HCT116 (cell line): ENCODE data around the gene SLC5A12. TPM values are rescaled to one million over a fixed set of nuclear protein-coding genes. Genes with fewer than 3 reads are reported as not detected.

Experiments
- ATAC-seq: fragments of 200-7000 bp; cut with Tn5 transposase; 2 replicates; pipeline ENCODE4 v1.9.1; 2020; ENCODE audit warnings: mild to moderate bottlenecking, moderate library complexity
- BruUV-seq: library from RNA; stranded (reverse); fragments of 400-500 nt; replicated peaks from 2 replicates; lab custom pipeline; 2021; lab: Mats Ljungman, UMichigan
- CTCF ChIA-PET: fragments of 300-600 bp; sonication (Branson Sonifier 250); formaldehyde crosslinking; loops from one replicate; lab custom pipeline; 2021; ENCODE audit warnings: antibody characterized with exemption; lab: Charles Lee
- POLR2A ChIA-PET: fragments of 300-600, 350-600 bp; sonication (Branson Sonifier 250); formaldehyde crosslinking; loops from one replicate; lab custom pipeline; 2021; ENCODE audit warnings: antibody characterized with exemption; lab: Charles Lee
- RAD21 ChIA-PET, 2 experiments: fragments of 300-600 bp; sonication (Branson Sonifier 250); formaldehyde crosslinking; loops; one replicate each; lab custom pipeline; 2023; ENCODE audit warnings: low total read pairs in 2 of 2; ENCODE audit not compliant: uncharacterized antibody in 2 of 2, unreplicated experiment in 2 of 2, low non-redundant PET in 1 of 2; lab: Charles Lee
- DNase-seq: peaks from one replicate; pipeline ENCODE4 v3.0.0-alpha.2; 2010; ENCODE audit warnings: low read depth, low spot score
- H2AFZ ChIP-seq: fragments of 200-600 bp; shearing (Covaris generic), sonication (generic); 2 replicates; pipeline ENCODE4 v1.6.1; 2017; ENCODE audit warnings: low read depth, mixed run types, mixed read lengths, antibody characterized with exemption, low read length; ENCODE audit not compliant: poor library complexity, severe bottlenecking
- H3K27ac ChIP-seq: 2 replicates; pipeline ENCODE4 v1.5.1; 2012; ENCODE audit warnings: low read depth, low read length
- H3K27me3 ChIP-seq: fragments of 200-600 bp; sonication (generic); 2 replicates; pipeline ENCODE4 v1.6.1; 2016; ENCODE audit warnings: mixed run types, low read length, mixed read lengths; ENCODE audit not compliant: insufficient read depth
- H3K36me3 ChIP-seq, 2 experiments: fragments of 200-500 bp in 1 of 2; fragments of 200-600 bp in 1 of 2; sonication (Bioruptor generic) in 1 of 2; sonication (generic) in 1 of 2; 2 replicates each; pipeline versions ENCODE4 v1.5.1 to v1.6.1; 2014 to 2016; ENCODE audit warnings: low read length in 2 of 2, inconsistent platforms in 1 of 2, mixed read lengths in 1 of 2, mixed run types in 1 of 2; ENCODE audit not compliant: insufficient read depth in 2 of 2, control insufficient read depth in 1 of 2
- H3K4me1 ChIP-seq, 2 experiments: fragments of 200-600 bp in 1 of 2; sonication (generic) in 1 of 2; 2 replicates each; pipeline versions ENCODE4 v1.5.1 to v1.6.1; 2012 to 2017; ENCODE audit warnings: low read length in 2 of 2, inconsistent platforms in 1 of 2, mild to moderate bottlenecking in 1 of 2, mixed read lengths in 1 of 2, mixed run types in 1 of 2, moderate library complexity in 1 of 2; ENCODE audit not compliant: insufficient read depth in 2 of 2, control insufficient read depth in 1 of 2
- H3K4me2 ChIP-seq: fragments of 200-600 bp; sonication (generic); 2 replicates; pipeline ENCODE4 v1.6.1; 2017; ENCODE audit warnings: mixed run types, low read length, mixed read lengths
- H3K4me3 ChIP-seq, 2 experiments: fragments of 200-600 bp in 1 of 2; sonication (generic) in 1 of 2; replicated peaks in 1 of 2; 2 replicates each; pipeline ENCODE4 v1.5.1; 2011 to 2016; ENCODE audit warnings: low read length in 2 of 2, control low read depth in 1 of 2, low read depth in 1 of 2, mild to moderate bottlenecking in 1 of 2, mixed read lengths in 1 of 2, mixed run types in 1 of 2
- H3K79me2 ChIP-seq: fragments of 200-600 bp; sonication (generic); 2 replicates; pipeline ENCODE4 v1.6.1; 2017; ENCODE audit warnings: mild to moderate bottlenecking, mixed run types, low read length, moderate library complexity, mixed read lengths; ENCODE audit not compliant: insufficient read depth
- H3K9ac ChIP-seq: fragments of 200-600 bp; sonication (generic); 2 replicates; pipeline ENCODE4 v1.6.1; 2016; ENCODE audit warnings: low read length, mixed read lengths
- H3K9me2 ChIP-seq: fragments of 200-600 bp; sonication (generic), shearing (Covaris generic); 2 replicates; pipeline ENCODE4 v1.6.1; 2017; ENCODE audit warnings: mixed run types, mild to moderate bottlenecking, moderate library complexity; ENCODE audit not compliant: insufficient read depth
- H3K9me3 ChIP-seq, 2 experiments: fragments of 200-500 bp in 1 of 2; fragments of 200-600 bp in 1 of 2; sonication (Bioruptor generic) in 1 of 2; sonication (generic) in 1 of 2; 2 replicates each; pipeline ENCODE4 v1.6.1; 2014 to 2017; ENCODE audit warnings: low read length in 2 of 2, mixed read lengths in 2 of 2, inconsistent platforms in 1 of 2, low read depth in 1 of 2, mild to moderate bottlenecking in 1 of 2, mixed run types in 1 of 2, moderate library complexity in 1 of 2; ENCODE audit not compliant: control insufficient read depth in 1 of 2, insufficient read depth in 1 of 2
- H4K20me1 ChIP-seq: fragments of 200-600 bp; sonication (generic), shearing (Covaris generic); 2 replicates; pipeline ENCODE4 v1.6.1; 2017; ENCODE audit warnings: mixed run types, mild to moderate bottlenecking, moderate library complexity; ENCODE audit not compliant: insufficient read depth
- ATF3 ChIP-seq: IDR thresholded peaks from 2 replicates; pipeline ENCODE4 v1.6.1; 2012
- CBX3 ChIP-seq: IDR thresholded peaks from 2 replicates; pipeline ENCODE4 v1.6.1; 2012; ENCODE audit warnings: low read depth
- CEBPB ChIP-seq: IDR thresholded peaks from 2 replicates; pipeline ENCODE4 v1.6.1; 2012; ENCODE audit warnings: low read depth
- CTCF ChIP-seq, 3 experiments: fragments of 200-600 bp in 1 of 3; sonication (generic) in 1 of 3; IDR thresholded peaks in 2 of 3; conservative IDR thresholded peaks in 1 of 3; 2 replicates each; pipeline ENCODE4 v1.5.1; 2012 to 2017; ENCODE audit warnings: low read depth in 2 of 3, low read length in 2 of 3, antibody characterized with exemption in 1 of 3, borderline replicate concordance in 1 of 3, control low read depth in 1 of 3, mild to moderate bottlenecking in 1 of 3, mixed read lengths in 1 of 3, mixed run types in 1 of 3, moderate library complexity in 1 of 3; ENCODE audit not compliant: insufficient read depth in 1 of 3
- EGR1 ChIP-seq: IDR thresholded peaks from 2 replicates; pipeline ENCODE4 v1.6.1; 2012; ENCODE audit warnings: low read depth
- ELF1 ChIP-seq: IDR thresholded peaks from 2 replicates; pipeline ENCODE4 v1.6.1; 2012; ENCODE audit warnings: low read depth, borderline replicate concordance
- EZH2 ChIP-seq: fragments of 200-600 bp; sonication (generic); IDR thresholded peaks from 2 replicates; pipeline ENCODE4 v1.6.1; 2017; ENCODE audit warnings: antibody characterized with exemption, mixed run types
- EZH2phosphoT487 ChIP-seq: fragments of 200-600 bp; IDR thresholded peaks from 2 replicates; pipeline ENCODE4 v1.6.1; 2018; ENCODE audit warnings: antibody characterized with exemption, borderline replicate concordance
- FOSL1 ChIP-seq: IDR thresholded peaks from 2 replicates; pipeline ENCODE4 v1.6.1; 2012; ENCODE audit warnings: low read depth
- JUND ChIP-seq: IDR thresholded peaks from 2 replicates; pipeline ENCODE4 v1.6.1; 2012
- MAX ChIP-seq: IDR thresholded peaks from 2 replicates; pipeline ENCODE4 v1.6.1; 2012
- RAD21 ChIP-seq: IDR thresholded peaks from 2 replicates; pipeline ENCODE4 v1.6.1; 2012; ENCODE audit warnings: low read depth, mild to moderate bottlenecking
- SP1 ChIP-seq: IDR thresholded peaks from 2 replicates; pipeline ENCODE4 v1.6.1; 2012; ENCODE audit warnings: low read depth
- SRF ChIP-seq: IDR thresholded peaks from 2 replicates; pipeline ENCODE4 v1.6.1; 2012; ENCODE audit warnings: low read depth
- ZBTB33 ChIP-seq: IDR thresholded peaks from 2 replicates; pipeline ENCODE4 v1.6.1; 2011; ENCODE audit warnings: mild to moderate bottlenecking, low read length, moderate library complexity; ENCODE audit not compliant: insufficient replicate concordance; ENCODE audit errors: extremely low read depth
- ZFX ChIP-seq: fragments of 450-650 bp; IDR thresholded peaks from 2 replicates; pipeline ENCODE4 v1.6.1; 2017
- ZNF274 ChIP-seq: fragments of 200-500 bp; sonication (Bioruptor generic); IDR thresholded peaks from 2 replicates; pipeline ENCODE4 v1.6.1; 2014; ENCODE audit warnings: mild to moderate bottlenecking, low read depth, low read length, inconsistent platforms
- intact Hi-C: fragments of 100-400 bp; cut with micrococcal nuclease; formaldehyde crosslinking; loops from 2 replicates; pipeline ENCODE4 v1.10.0; 2022
- total RNA-seq: library from RNA; stranded (reverse); gene quantifications from one replicate; pipeline ENCODE4 v1.2.1, GENCODE V29; 2021; ENCODE audit not compliant: unreplicated experiment

The SLC5A12 gene
- total RNA-seq, 1 experiment from 2014 or later: not detected

- peaks cover 0 to 5% of the 10 kb centered on the region in 2 experiments; a peak in 1 of 4 replicates for H3K9me3 ChIP-seq
- H2AFZ ChIP-seq: no peak overlapping the region
- ATAC-seq: no peak
- H3K4me3 ChIP-seq: no peak overlapping the region
- no peak overlapping the region for H3K27ac ChIP-seq
- intact Hi-C loops: no loop called here
- no TSS peak for BruUV-seq
- no peaks in the 10 kb centered on the region for H3K9me2 ChIP-seq
- no peaks in the 10 kb centered on the region for H3K4me1 ChIP-seq
- ChIA-PET CTCF (no interaction called here), POLR2A (no interaction called here), RAD21 (no interaction called here)
- H3K4me2 ChIP-seq: no peak overlapping the region
- no peaks in the 10 kb centered on the region for H3K27me3 ChIP-seq
- TF ChIP-seq SRF: no peak
- TF ChIP-seq MAX: no peak
- no peak for TF ChIP-seq CEBPB
- TF ChIP-seq ZFX: no peak
- DNase-seq: no peak
- H4K20me1 ChIP-seq: no peaks in the 10 kb centered on the region
- H3K36me3 ChIP-seq: no peaks in the 10 kb centered on the region
- no peaks in the 10 kb centered on the region for H3K79me2 ChIP-seq
- no peak overlapping the region for H3K9ac ChIP-seq
Measured at GRCh38 chr11:26703411-26704191, 18.3 kb downstream of the SLC5A12 start.

GRCh38 chr11:26702406-26702805, 19.5 kb downstream of the SLC5A12 start:
- Histone ChIP-seq H3K4me1 (no peaks in the 10 kb centered on the region), H4K20me1 (no peaks in the 10 kb centered on the region), H3K79me2 (no peaks in the 10 kb centered on the region), H3K9me2 (no peaks in the 10 kb centered on the region), H3K9me3 (peaks cover 0 to 3% of the 10 kb centered on the region in 2 experiments; a peak in 1 of 4 replicates), H2AFZ (no peak overlapping the region), H3K36me3 (no peaks in the 10 kb centered on the region), H3K4me3 (no peak overlapping the region), H3K27ac (no peak overlapping the region), H3K4me2 (no peak overlapping the region), H3K9ac (no peak overlapping the region), H3K27me3 (no peaks in the 10 kb centered on the region)
- ATAC-seq: no peak
- ChIA-PET POLR2A (no interaction called here), RAD21 (no interaction called here), CTCF (no interaction called here)
- BruUV-seq: no TSS peak
- intact Hi-C loops: no loop called here
- no peak for DNase-seq
- TF ChIP-seq CBX3 (no peak), RAD21 (no peak), ZBTB33 (no peak), ELF1 (no peak), ZNF274 (no peak), EZH2phosphoT487 (no peak), ATF3 (no peak), EGR1 (no peak), CTCF (IDR thresholded peaks at IDR 0.05 in 2 of 3, conservative IDR thresholded peaks at IDR 0.05 in 1 of 3; ENCODE audit: borderline replicate concordance in 1 of 3, insufficient read depth in 1 of 3, low read depth in 2 of 3, low read length in 2 of 3) (no peak), SP1 (no peak), CEBPB (no peak), MAX (no peak), ZFX (no peak), JUND (no peak), FOSL1 (no peak), EZH2 (no peak)
